ENCODE data around the gene GAB2.

- TF ChIP-seq TAF1 (IDR thresholded peaks at IDR 0.05; ENCODE audit: borderline replicate concordance, insufficient read depth, low read length) (no peak), REST (IDR thresholded peaks at IDR 0.05; ENCODE audit: insufficient read depth in 1 of 2, low read depth in 2 of 2, low read length in 2 of 2) (no peak), POLR2AphosphoS5 (IDR thresholded peaks at IDR 0.05; ENCODE audit: low read depth, low read length) (no peak)
Observed at GRCh38 chr11:78192911-78193351, 224.7 kb downstream of the GAB2 start.
